Parathyroid adenoma (tissue), 2 donors: Measurements from ENCODE around the gene SPACDR.

ENCODE experiments used
- H2AFZ ChIP-seq: fragments of 300-600 bp; sonication (generic); one replicate; pipeline ENCODE4 v1.7.0; 2017; ENCODE audit warnings: antibody characterized with exemption, mild to moderate bottlenecking
- H3K27ac ChIP-seq: fragments of 300-600 bp; sonication (generic); one replicate; pipeline ENCODE4 v1.7.0; 2017
- H3K27me3 ChIP-seq: fragments of 300-600 bp; sonication (generic); one replicate; pipeline ENCODE4 v1.7.0; 2017; ENCODE audit warnings: low read length; ENCODE audit not compliant: control insufficient read depth, insufficient read depth
- H3K36me3 ChIP-seq: fragments of 300-600 bp; sonication (generic); one replicate; pipeline ENCODE4 v1.7.0; 2017; ENCODE audit warnings: low read length; ENCODE audit not compliant: control insufficient read depth, insufficient read depth
- H3K4me1 ChIP-seq: fragments of 300-600 bp; sonication (generic); one replicate; pipeline ENCODE4 v1.7.0; 2017; ENCODE audit warnings: control low read depth
- H3K4me2 ChIP-seq: fragments of 300-600 bp; sonication (generic); one replicate; pipeline ENCODE4 v1.7.0; 2017; ENCODE audit warnings: low read length
- H3K4me3 ChIP-seq: fragments of 300-600 bp; sonication (generic); one replicate; pipeline ENCODE4 v1.7.0; 2017; ENCODE audit warnings: low read depth, low read length
- H3K79me2 ChIP-seq: fragments of 300-600 bp; sonication (generic); one replicate; pipeline ENCODE4 v1.7.0; 2017; ENCODE audit warnings: control low read depth
- H3K9ac ChIP-seq: fragments of 300-600 bp; sonication (generic); one replicate; pipeline ENCODE4 v1.7.0; 2017; ENCODE audit warnings: mild to moderate bottlenecking
- H3K9me3 ChIP-seq: fragments of 300-600 bp; sonication (generic); one replicate; pipeline ENCODE4 v1.7.0; 2017; ENCODE audit warnings: low read length; ENCODE audit not compliant: control insufficient read depth
- TF ChIP-seq, protein P1 (sequence below): fragments of 300-600 bp; sonication (generic); IDR thresholded peaks from one replicate; pipeline ENCODE4 v1.7.0; 2017; ENCODE audit warnings: antibody characterized with exemption, mild to moderate bottlenecking
- donor health status: primary hyperparathyroidism.

SPACDR gene

DNA sequence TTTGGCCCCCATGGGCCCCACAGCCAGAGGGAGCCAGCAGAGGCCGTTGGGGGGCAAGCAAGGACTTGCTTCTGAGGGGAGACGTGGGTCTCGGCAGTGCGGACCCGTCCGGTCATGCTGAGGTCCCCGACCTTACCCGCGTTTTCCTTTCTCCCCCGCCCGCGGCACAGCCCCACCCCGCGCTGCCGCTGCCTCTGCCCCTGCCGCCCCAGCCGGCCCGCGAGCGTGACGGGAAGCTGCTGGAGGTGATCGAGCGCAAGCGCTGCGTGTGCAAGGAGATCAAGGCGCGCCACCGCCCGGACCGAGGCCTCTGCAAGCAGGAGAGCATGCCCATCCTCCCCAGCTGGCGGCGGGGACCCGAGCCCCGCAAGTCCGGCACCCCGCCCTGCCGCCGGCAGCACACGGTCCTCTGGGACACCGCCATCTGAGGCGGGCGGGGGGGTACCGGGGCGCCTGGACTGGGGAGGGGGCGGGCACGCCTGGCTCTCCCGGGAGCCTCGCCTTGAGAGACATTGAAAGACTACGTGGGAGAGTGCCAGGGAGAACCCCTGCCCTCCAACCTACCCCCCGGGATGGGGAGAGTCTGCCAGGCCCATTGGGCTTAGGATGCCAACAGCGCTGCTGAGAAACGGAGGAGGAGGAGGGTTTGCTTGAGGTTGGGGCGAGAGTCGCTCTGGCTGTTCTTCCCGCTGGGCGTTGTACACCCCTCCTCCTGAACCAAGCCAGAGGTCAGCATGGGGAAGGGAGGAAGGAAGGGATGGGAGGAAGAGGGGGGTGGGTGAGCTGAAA is 29.6 kb upstream of the SPACDR start:
- no peaks in the 10 kb centered on the region for H3K79me2 ChIP-seq
- H3K4me2 ChIP-seq = peak overlapping the region; percentile 47
- no peaks in the 10 kb centered on the region for H3K4me1 ChIP-seq
- H3K9ac ChIP-seq = no peak overlapping the region
- no peak overlapping the region for H3K4me3 ChIP-seq
- H2AFZ ChIP-seq = peak overlapping the region; percentile 87
- no peaks in the 10 kb centered on the region for H3K36me3 ChIP-seq
- H3K27ac ChIP-seq = no peak overlapping the region
- TF ChIP-seq, protein P1, sequence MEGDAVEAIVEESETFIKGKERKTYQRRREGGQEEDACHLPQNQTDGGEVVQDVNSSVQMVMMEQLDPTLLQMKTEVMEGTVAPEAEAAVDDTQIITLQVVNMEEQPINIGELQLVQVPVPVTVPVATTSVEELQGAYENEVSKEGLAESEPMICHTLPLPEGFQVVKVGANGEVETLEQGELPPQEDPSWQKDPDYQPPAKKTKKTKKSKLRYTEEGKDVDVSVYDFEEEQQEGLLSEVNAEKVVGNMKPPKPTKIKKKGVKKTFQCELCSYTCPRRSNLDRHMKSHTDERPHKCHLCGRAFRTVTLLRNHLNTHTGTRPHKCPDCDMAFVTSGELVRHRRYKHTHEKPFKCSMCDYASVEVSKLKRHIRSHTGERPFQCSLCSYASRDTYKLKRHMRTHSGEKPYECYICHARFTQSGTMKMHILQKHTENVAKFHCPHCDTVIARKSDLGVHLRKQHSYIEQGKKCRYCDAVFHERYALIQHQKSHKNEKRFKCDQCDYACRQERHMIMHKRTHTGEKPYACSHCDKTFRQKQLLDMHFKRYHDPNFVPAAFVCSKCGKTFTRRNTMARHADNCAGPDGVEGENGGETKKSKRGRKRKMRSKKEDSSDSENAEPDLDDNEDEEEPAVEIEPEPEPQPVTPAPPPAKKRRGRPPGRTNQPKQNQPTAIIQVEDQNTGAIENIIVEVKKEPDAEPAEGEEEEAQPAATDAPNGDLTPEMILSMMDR = no peak
- no peaks in the 10 kb centered on the region for H3K9me3 ChIP-seq
- H3K27me3 ChIP-seq = no peaks in the 10 kb centered on the region

DNA sequence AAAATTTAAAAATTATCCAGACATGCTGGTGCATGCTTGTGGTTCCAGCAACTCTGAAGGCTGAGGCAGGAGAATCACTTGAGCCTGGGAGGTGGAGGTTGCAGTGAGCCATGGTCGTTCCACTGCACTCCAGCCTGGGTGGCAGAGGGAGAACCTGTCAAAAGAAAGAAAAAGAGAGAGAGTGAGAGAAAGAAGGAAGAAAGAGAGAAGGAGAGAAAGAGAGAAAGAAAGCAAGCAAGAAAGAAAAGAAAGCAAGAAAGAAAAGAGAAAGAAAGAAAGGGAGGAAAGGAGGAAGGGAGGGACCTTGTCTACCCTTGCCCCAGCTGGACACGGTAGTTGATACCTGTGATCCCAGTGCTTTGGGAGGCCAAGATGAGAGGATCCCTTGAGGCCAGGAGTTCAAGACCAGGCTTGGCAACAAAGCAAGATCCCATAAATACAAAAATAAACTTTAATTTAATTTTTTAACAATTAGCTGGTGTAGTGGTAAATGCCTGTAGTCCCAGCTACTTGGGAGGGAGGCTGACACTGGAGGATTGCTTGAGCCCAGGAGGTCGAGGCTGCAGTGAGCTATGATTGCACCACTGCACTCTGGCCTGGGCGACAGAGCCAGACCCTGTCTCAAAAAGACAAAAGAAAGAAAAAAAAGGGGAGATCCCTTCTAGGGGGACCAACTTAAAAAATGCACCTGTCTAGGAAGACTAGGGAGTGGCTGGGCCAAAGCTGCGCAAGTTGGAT is 28.8 kb upstream of the SPACDR start:
- H3K4me3 ChIP-seq = no peak overlapping the region
- no peaks in the 10 kb centered on the region for H3K9me3 ChIP-seq
- H3K27me3 ChIP-seq = no peaks in the 10 kb centered on the region
- H2AFZ ChIP-seq = peak overlapping the region; percentile 87
- H3K4me2 ChIP-seq = peak overlapping the region; percentile 47
- no peaks in the 10 kb centered on the region for H3K36me3 ChIP-seq
- TF ChIP-seq, protein P1 = no peak
- no peak overlapping the region for H3K9ac ChIP-seq
- no peaks in the 10 kb centered on the region for H3K79me2 ChIP-seq
- H3K27ac ChIP-seq = no peak overlapping the region
- H3K4me1 ChIP-seq = no peaks in the 10 kb centered on the region

- Histone ChIP-seq H2AFZ (no peak overlapping the region), H3K36me3 (no peaks in the 10 kb centered on the region), H3K27ac (no peak overlapping the region), H3K9ac (no peak overlapping the region), H3K4me2 (no peak overlapping the region), H3K4me3 (no peak overlapping the region), H3K79me2 (no peaks in the 10 kb centered on the region), H3K9me3 (no peaks in the 10 kb centered on the region), H3K4me1 (no peaks in the 10 kb centered on the region), H3K27me3 (no peaks in the 10 kb centered on the region)
- TF ChIP-seq, protein P1 = no peak
These were observed 27.1 kb upstream of the SPACDR start for GRCh38 chr7:100491192-100491578.

DNA sequence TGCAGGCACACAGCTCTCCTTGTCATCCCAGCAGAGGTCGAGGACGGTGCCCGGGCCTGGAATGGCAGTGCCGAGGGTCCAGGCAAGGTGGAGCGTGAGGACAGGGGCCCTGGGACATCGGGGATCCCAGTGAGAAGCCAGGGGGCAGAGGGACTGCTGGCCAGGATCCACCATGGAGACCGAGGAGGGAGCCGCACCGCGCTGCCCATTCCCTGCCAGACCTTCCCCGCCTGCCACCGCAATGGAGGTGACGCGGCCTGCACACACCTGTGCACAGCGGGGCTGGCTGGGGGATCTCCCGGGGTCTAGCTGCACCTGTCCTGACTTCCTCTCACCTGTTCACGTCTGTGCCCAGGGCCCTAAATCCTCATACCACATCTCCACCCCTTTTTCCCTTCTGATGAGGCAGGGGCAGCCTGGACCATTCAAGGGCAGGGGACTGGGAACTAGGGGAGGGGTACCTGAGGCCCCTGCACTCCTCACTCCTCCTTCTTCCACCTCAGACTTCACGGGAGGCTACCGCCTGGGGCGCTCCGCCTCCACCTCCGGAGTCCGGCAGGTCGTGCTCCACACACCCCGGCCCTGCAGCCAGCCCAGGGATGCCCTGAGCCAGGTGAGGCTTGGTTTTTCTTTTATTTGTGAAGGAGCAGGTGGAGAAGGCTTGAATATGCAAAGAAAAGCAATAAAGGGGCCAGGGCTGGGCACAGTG is 26.6 kb upstream of the SPACDR start:
- TF ChIP-seq, protein P1 = no peak
- Histone ChIP-seq H3K4me3 (no peak overlapping the region), H3K4me2 (no peak overlapping the region), H2AFZ (no peak overlapping the region), H3K4me1 (no peaks in the 10 kb centered on the region), H3K79me2 (no peaks in the 10 kb centered on the region), H3K36me3 (no peaks in the 10 kb centered on the region), H3K9me3 (no peaks in the 10 kb centered on the region), H3K9ac (no peak overlapping the region), H3K27ac (no peak overlapping the region), H3K27me3 (no peaks in the 10 kb centered on the region)
